Esophagus muscularis mucosa (tissue), 3 donors: ENCODE measurements around the gene SERINC5.

ENCODE experiments used
- CTCF ChIP-seq, 3 experiments: fragments of 200-600 bp in 2 of 3; fragments of 450-650 bp in 1 of 3; sonication (generic) in 2 of 3; IDR thresholded peaks; one replicate each; pipeline ENCODE4 v1.5.1; 2017 to 2019; ENCODE audit warnings: antibody characterized with exemption in 3 of 3, mild to moderate bottlenecking in 2 of 3, moderate library complexity in 1 of 3
- POLR2A ChIP-seq: fragments of 450-650 bp; IDR thresholded peaks from one replicate; pipeline ENCODE4 v1.6.1; 2017; ENCODE audit warnings: antibody characterized with exemption, moderate library complexity, mild to moderate bottlenecking, low read depth
- POLR2AphosphoS5 ChIP-seq, 2 donors: sonication (generic); formaldehyde crosslinking; IDR thresholded peaks; one replicate each; pipeline ENCODE4 v1.6.1; 2017; ENCODE audit warnings: antibody characterized with exemption in 2 of 2

GRCh38 chr5:80190960-80191359, 64.9 kb downstream of the SERINC5 start:
- no peak for TF ChIP-seq POLR2AphosphoS5 (IDR thresholded peaks at IDR 0.05)
- TF ChIP-seq CTCF (IDR thresholded peaks at IDR 0.05), result no peak
- no peak for TF ChIP-seq POLR2A
